K562 (cell line): Measurements from ENCODE around the gene MKNK2. TPM values are rescaled to one million over a fixed set of nuclear protein-coding genes. Genes with fewer than 3 reads are reported as not detected.

Experiments
- CCNT2 ChIP-seq: IDR thresholded peaks from 2 replicates; pipeline ENCODE4 v1.6.1; 2011; ENCODE audit warnings: borderline replicate concordance, low read depth, mild to moderate bottlenecking, moderate library complexity, mixed read lengths, low read length; ENCODE audit not compliant: insufficient read length; ENCODE audit errors: extremely low read depth
- CEBPG ChIP-seq, 3 experiments: fragments of 200-800 bp in 1 of 3; sonication (Bioruptor generic) in 1 of 3; sonication (generic) in 1 of 3; formaldehyde crosslinking in 1 of 3; IDR thresholded peaks in 2 of 3; conservative IDR thresholded peaks in 1 of 3; 2 replicates each; pipeline versions ENCODE4 v1.6.1 to v1.8.0; 2016 to 2022; ENCODE audit warnings: missing compliant biosample characterization in 2 of 3, missing genetic modification characterization in 2 of 3, mild to moderate bottlenecking in 1 of 3, missing genetic modification reagents in 1 of 3
- CHD4 ChIP-seq: fragments of 200-600 bp; sonication (generic); IDR thresholded peaks from 3 replicates; pipeline ENCODE4 v1.6.1; 2012; ENCODE audit warnings: low read depth, mild to moderate bottlenecking, mixed read lengths, low read length, inconsistent platforms; ENCODE audit not compliant: insufficient read depth, insufficient replicate concordance, poor library complexity, severe bottlenecking
- DIDO1 ChIP-seq: fragments of 450-650 bp; IDR thresholded peaks from 2 replicates; pipeline ENCODE4 v1.6.1; 2016; ENCODE audit warnings: low read depth, missing biosample characterization, missing genetic modification characterization
- GABPB2 ChIP-seq: fragments of 250-450 bp; sonication (Bioruptor Pico); conservative IDR thresholded peaks from 2 replicates; pipeline ENCODE4 v1.5.1; 2021; ENCODE audit warnings: mild to moderate bottlenecking
- MED1 ChIP-seq: sonication (generic); formaldehyde crosslinking; IDR thresholded peaks from 2 replicates; pipeline ENCODE4 v1.8.1; 2023; ENCODE audit warnings: missing genetic modification reagents, borderline replicate concordance
- MTA2 ChIP-seq: fragments of 450-650 bp; IDR thresholded peaks from 2 replicates; pipeline ENCODE4 v1.6.1; 2016; ENCODE audit warnings: low read depth
- MTA3 ChIP-seq: fragments of 450-650 bp; formaldehyde crosslinking; IDR thresholded peaks from 2 replicates; pipeline ENCODE4 v1.6.1; 2017; ENCODE audit warnings: mild to moderate bottlenecking, borderline replicate concordance
- PHB ChIP-seq: fragments of 250-450 bp; sonication (Bioruptor Pico); IDR thresholded peaks from 2 replicates; pipeline ENCODE4 v1.5.0; 2021
- PHF21A ChIP-seq: fragments of 450-650 bp; IDR thresholded peaks from 2 replicates; pipeline ENCODE4 v1.6.1; 2017; ENCODE audit warnings: low read depth, borderline replicate concordance
- PHF8 ChIP-seq: fragments of 200-600 bp; sonication (generic); IDR thresholded peaks from 2 replicates; pipeline ENCODE4 v1.6.1; 2012; ENCODE audit warnings: mixed run types, mild to moderate bottlenecking, inconsistent platforms, low read length, moderate library complexity, borderline replicate concordance
- POLR2AphosphoS2 ChIP-seq: IDR thresholded peaks from 2 replicates; pipeline ENCODE4 v1.6.1; 2012; ENCODE audit warnings: low read length, improper control_type of control experiment
- POLR3A ChIP-seq: IDR thresholded peaks from 2 replicates; pipeline ENCODE4 v1.6.1; 2011; ENCODE audit warnings: borderline replicate concordance, mild to moderate bottlenecking, moderate library complexity; ENCODE audit not compliant: insufficient read length, insufficient read depth; ENCODE audit errors: extremely low read depth
- SMAD1 ChIP-seq: fragments of 150-350 bp; IDR thresholded peaks from 2 replicates; pipeline ENCODE4 v1.6.1; 2014; ENCODE audit warnings: low read length, low read depth; ENCODE audit not compliant: partially characterized antibody
- SNRNP70 ChIP-seq: fragments of 200-400 bp; formaldehyde crosslinking; optimal IDR thresholded peaks from 2 replicates; pipeline ENCODE3; 2017; ENCODE audit warnings: low read depth, low read length
- ZFP1 ChIP-seq: fragments of 450-650 bp; formaldehyde crosslinking; IDR thresholded peaks from 2 replicates; pipeline ENCODE4 v1.4.0; 2020; ENCODE audit warnings: mild to moderate bottlenecking, mixed read lengths
- ZNF140 ChIP-seq: fragments of 250-450 bp; sonication (Bioruptor Pico); IDR thresholded peaks from 2 replicates; pipeline ENCODE4 v1.8.0; 2021; ENCODE audit warnings: moderate library complexity, mild to moderate bottlenecking, inconsistent platforms
- ZNF3 ChIP-seq: fragments of 250-450 bp; sonication (Bioruptor Pico); IDR thresholded peaks from 2 replicates; pipeline ENCODE4 v1.5.0; 2021; ENCODE audit warnings: mild to moderate bottlenecking, moderate library complexity
- polyA plus RNA-seq, 8 experiments: library from polyadenylated mRNA; depleted of rRNA in 4 of 8; stranded (reverse) in 5 of 8; unstranded in 3 of 8; fragments of >200 nt; fragmentation: Nextera tagmentation in 2 of 8; fragmentation: Illumina TruSeq in 1 of 8; extraction: Ambion mirVana in 2 of 8; extraction: Trizol in 1 of 8; gene quantifications; 2 replicates each; pipeline versions ENCODE4 v1.2.1 to v1.2.3, GENCODE V29; 2011 to 2014; ENCODE audit warnings: inconsistent platforms in 1 of 8, missing spikeins in 1 of 8
- total RNA-seq, 7 experiments: library from RNA; depleted of rRNA in 6 of 7; stranded (reverse); fragments of >200 nt in 6 of 7; fragmentation: Illumina TruSeq in 2 of 7; extraction: Trizol in 2 of 7; gene quantifications; 2 replicates each; pipeline versions ENCODE4 v1.2.1 to v1.2.3, GENCODE V29; 2011 to 2021; ENCODE audit warnings: low replicate concordance in 1 of 7
- TF ChIP-seq, protein P1 (sequence below): fragments of 250-450 bp; sonication (Bioruptor Pico); IDR thresholded peaks from 2 replicates; pipeline ENCODE4 v1.8.0; 2021; ENCODE audit warnings: moderate library complexity, mild to moderate bottlenecking, inconsistent platforms
- TF ChIP-seq, protein P2 (sequence below), 2 experiments: fragments of 150-350 bp in 1 of 2; IDR thresholded peaks; 2 replicates each; pipeline ENCODE4 v1.6.1; 2012 to 2016; ENCODE audit warnings: low read depth in 2 of 2, low read length in 2 of 2, mild to moderate bottlenecking in 1 of 2, moderate library complexity in 1 of 2
- TF ChIP-seq, protein P3 (sequence below): sonication (generic); formaldehyde crosslinking; IDR thresholded peaks from 2 replicates; pipeline ENCODE4 v1.8.0; 2022; ENCODE audit warnings: missing genetic modification reagents, mild to moderate bottlenecking, borderline replicate concordance

Gene MKNK2
- total and polyA plus RNA-seq, 9 of the 15 experiments (the other 6 are each of a cell fraction or from before 2014, with no cell fraction given), result 5.1 to 191 (median 51.9) TPM

DNA sequence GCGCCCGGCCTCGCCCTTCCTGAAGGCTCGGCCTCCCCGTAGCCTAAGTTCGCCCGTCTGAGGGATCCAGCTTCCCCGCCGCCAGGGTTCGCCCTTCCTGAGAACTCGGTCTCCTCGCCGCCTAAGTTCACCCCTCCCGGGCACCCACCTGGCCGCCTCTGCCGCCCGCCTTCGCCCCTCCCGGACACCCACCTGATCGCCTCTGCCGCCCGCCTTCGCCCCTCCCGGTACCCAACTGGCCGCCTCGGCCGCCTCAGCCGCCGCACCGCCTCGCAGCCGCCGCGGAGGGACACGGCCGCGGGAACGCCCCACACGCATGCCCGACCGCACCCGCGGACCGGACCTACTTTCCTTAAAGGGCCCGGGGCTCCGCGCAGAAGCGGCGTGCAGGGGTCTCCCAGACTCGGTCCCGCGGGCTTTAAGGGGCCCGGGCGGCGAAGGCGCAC is 45.0 kb upstream of the MKNK2 start, which contains the start of gene MOB3A (continued):
- TF ChIP-seq CCNT2 (peak; percentile 71), GABPB2 (CRISPR knock-in tag) (no peak), PHF8 (peak; percentile 57; the same call in 1 of the 2 replicates), MED1 (CRISPR knock-in tag) (no peak), DIDO1 (tag) (peak; percentile 68; the same call in 1 of the 2 replicates), CEBPG (CRISPR knock-in tag; IDR thresholded peaks at IDR 0.05) (no peak), CEBPG (tag; conservative IDR thresholded peaks at IDR 0.05 in 1 of 2, IDR thresholded peaks at IDR 0.05 in 1 of 2) (no peak), CHD4 (peak; percentile 68), POLR2AphosphoS2 (no peak), SMAD1 (no peak), MTA2 (no peak), SNRNP70 (no peak), PHB (no peak), ZNF140 (no peak), MTA3 (peak; percentile 93), PHF21A (no peak), POLR3A (no peak), ZNF3 (CRISPR knock-in tag) (no peak), ZFP1 (CRISPR knock-in tag) (no peak)
- TF ChIP-seq, protein P1, sequence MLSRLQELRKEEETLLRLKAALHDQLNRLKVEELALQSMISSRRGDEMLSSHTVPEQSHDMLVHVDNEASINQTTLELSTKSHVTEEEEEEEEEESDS (CRISPR knock-in tag), result no peak
- TF ChIP-seq, protein P2, sequence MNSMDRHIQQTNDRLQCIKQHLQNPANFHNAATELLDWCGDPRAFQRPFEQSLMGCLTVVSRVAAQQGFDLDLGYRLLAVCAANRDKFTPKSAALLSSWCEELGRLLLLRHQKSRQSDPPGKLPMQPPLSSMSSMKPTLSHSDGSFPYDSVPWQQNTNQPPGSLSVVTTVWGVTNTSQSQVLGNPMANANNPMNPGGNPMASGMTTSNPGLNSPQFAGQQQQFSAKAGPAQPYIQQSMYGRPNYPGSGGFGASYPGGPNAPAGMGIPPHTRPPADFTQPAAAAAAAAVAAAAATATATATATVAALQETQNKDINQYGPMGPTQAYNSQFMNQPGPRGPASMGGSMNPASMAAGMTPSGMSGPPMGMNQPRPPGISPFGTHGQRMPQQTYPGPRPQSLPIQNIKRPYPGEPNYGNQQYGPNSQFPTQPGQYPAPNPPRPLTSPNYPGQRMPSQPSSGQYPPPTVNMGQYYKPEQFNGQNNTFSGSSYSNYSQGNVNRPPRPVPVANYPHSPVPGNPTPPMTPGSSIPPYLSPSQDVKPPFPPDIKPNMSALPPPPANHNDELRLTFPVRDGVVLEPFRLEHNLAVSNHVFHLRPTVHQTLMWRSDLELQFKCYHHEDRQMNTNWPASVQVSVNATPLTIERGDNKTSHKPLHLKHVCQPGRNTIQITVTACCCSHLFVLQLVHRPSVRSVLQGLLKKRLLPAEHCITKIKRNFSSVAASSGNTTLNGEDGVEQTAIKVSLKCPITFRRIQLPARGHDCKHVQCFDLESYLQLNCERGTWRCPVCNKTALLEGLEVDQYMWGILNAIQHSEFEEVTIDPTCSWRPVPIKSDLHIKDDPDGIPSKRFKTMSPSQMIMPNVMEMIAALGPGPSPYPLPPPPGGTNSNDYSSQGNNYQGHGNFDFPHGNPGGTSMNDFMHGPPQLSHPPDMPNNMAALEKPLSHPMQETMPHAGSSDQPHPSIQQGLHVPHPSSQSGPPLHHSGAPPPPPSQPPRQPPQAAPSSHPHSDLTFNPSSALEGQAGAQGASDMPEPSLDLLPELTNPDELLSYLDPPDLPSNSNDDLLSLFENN (IDR thresholded peaks at IDR 0.05; ENCODE audit: low read depth in 2 of 2, low read length in 2 of 2), result no peak; a peak in 1 of 4 replicates
- TF ChIP-seq, protein P3, sequence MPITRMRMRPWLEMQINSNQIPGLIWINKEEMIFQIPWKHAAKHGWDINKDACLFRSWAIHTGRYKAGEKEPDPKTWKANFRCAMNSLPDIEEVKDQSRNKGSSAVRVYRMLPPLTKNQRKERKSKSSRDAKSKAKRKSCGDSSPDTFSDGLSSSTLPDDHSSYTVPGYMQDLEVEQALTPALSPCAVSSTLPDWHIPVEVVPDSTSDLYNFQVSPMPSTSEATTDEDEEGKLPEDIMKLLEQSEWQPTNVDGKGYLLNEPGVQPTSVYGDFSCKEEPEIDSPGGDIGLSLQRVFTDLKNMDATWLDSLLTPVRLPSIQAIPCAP (CRISPR knock-in tag), result no peak
